ENCODE measurements around the gene ZNF845.
A peak's percentile ranks its signal among the peaks of the same experiment; 100 is the strongest.
"Not testable (repeated sequence)": the region's sequence is repeated elsewhere in the genome, so short reads cannot be mapped to it uniquely, and the experiment has no call there.

ZNF845 gene

GRCh38 chr19:53333463-53334449 lies at the start of gene ZNF845:
ZNF845 (plus strand) TSS chr19:53333749; CDS start chr19:53341308, 7,559 bp downstream.
- peak; percentile 89 for DNase-seq (ENCODE audit: low read depth in 2 of 2)

- DNase-seq (ENCODE audit: low read depth in 2 of 2), result no peak
Observed at GRCh38 chr19:53285087-53285486, 48.5 kb upstream of the ZNF845 start.

- DNase-seq (ENCODE audit: low read depth in 2 of 2), result no peak
Observed at GRCh38 chr19:53290758-53291549, 42.6 kb upstream of the ZNF845 start.

- DNase-seq (ENCODE audit: low read depth in 2 of 2), result no peak
Observed at GRCh38 chr19:53294786-53295441, 38.6 kb upstream of the ZNF845 start.

GRCh38 chr19:53301341-53301740 lies 32.2 kb upstream of the ZNF845 start:
- not testable (repeated sequence) for DNase-seq (ENCODE audit: low read depth in 2 of 2)

GRCh38 chr19:53308339-53308811 lies 25.2 kb upstream of the ZNF845 start:
- no peak for DNase-seq (ENCODE audit: low read depth in 2 of 2)

GRCh38 chr19:53311044-53311443 lies 22.5 kb upstream of the ZNF845 start:
- DNase-seq (ENCODE audit: low read depth in 2 of 2), result no peak

- DNase-seq (ENCODE audit: low read depth in 2 of 2), result no peak
Observed at GRCh38 chr19:53311897-53312296, 21.7 kb upstream of the ZNF845 start.

- no peak for DNase-seq (ENCODE audit: low read depth in 2 of 2)
Observed at GRCh38 chr19:53328967-53329366, 4.6 kb upstream of the ZNF845 start.

GRCh38 chr19:53332484-53332883 lies 1.1 kb upstream of the ZNF845 start:
- DNase-seq (ENCODE audit: low read depth in 2 of 2), result no peak

- DNase-seq (ENCODE audit: low read depth in 2 of 2), result no peak
Observed at GRCh38 chr19:53333066-53333462, 485 bp upstream of the ZNF845 start.

GRCh38 chr19:53344403-53344802 lies 10.9 kb downstream of the ZNF845 start:
- not testable (repeated sequence) for DNase-seq (ENCODE audit: low read depth in 2 of 2)

- DNase-seq (ENCODE audit: low read depth in 2 of 2), result no peak
Observed at GRCh38 chr19:53355739-53356138, 22.2 kb downstream of the ZNF845 start.

GRCh38 chr19:53357821-53358581 lies 24.5 kb downstream of the ZNF845 start:
- no peak for DNase-seq (ENCODE audit: low read depth in 2 of 2)

GRCh38 chr19:53360056-53360455 lies 26.5 kb downstream of the ZNF845 start:
- DNase-seq (ENCODE audit: low read depth in 2 of 2), result not testable (repeated sequence)

- peak; percentile 90 to 95 for DNase-seq (ENCODE audit: low read depth in 2 of 2)
Observed at GRCh38 chr19:53365134-53365898, 31.8 kb downstream of the ZNF845 start, which contains the start of gene ZNF525. ZNF525 (plus strand) TSS chr19:53365705; CDS start chr19:53372282, 6,577 bp downstream.

- peak; percentile 2 to 26 for DNase-seq (ENCODE audit: low read depth in 2 of 2)
Observed at GRCh38 chr19:53365899-53366493, 32.4 kb downstream of the ZNF845 start.

- DNase-seq (ENCODE audit: low read depth in 2 of 2), result no peak
Observed at GRCh38 chr19:53372196-53372595, 38.6 kb downstream of the ZNF845 start.

- no peak for DNase-seq (ENCODE audit: low read depth in 2 of 2)
Observed at GRCh38 chr19:53374288-53374687, 40.7 kb downstream of the ZNF845 start.

GRCh38 chr19:53374743-53375142 lies 41.2 kb downstream of the ZNF845 start:
- DNase-seq (ENCODE audit: low read depth in 2 of 2), result no peak
